HEK293T (cell line): ENCODE results near the gene PHACTR3.

Experiments used
- CTCF ChIA-PET: fragments of 350-600 bp; formaldehyde crosslinking; extraction: SDS; loops from one replicate; lab custom pipeline; 2021; ENCODE audit warnings: antibody characterized with exemption, inconsistent platforms; lab: Yijun Ruan, JAX
- POLR2A ChIA-PET: fragments of 350-600 bp; formaldehyde crosslinking; extraction: SDS; loops from one replicate; lab custom pipeline; 2020; ENCODE audit warnings: antibody characterized with exemption, inconsistent platforms; lab: Yijun Ruan, JAX
- DNase-seq: peaks from one replicate; pipeline ENCODE4 v3.0.0; 2012; ENCODE audit warnings: mixed read lengths; ENCODE audit errors: extremely low spot score
- ARNT ChIP-seq: fragments of 450-650 bp; IDR thresholded peaks from 2 replicates; pipeline ENCODE4 v1.6.1; 2017; ENCODE audit warnings: mild to moderate bottlenecking
- BHLHE40 ChIP-seq: fragments of 450-650 bp; IDR thresholded peaks from 2 replicates; pipeline ENCODE4 v1.6.1; 2016; ENCODE audit warnings: mild to moderate bottlenecking, moderate library complexity, borderline replicate concordance
- CTBP1 ChIP-seq: fragments of 450-650 bp; IDR thresholded peaks from 2 replicates; pipeline ENCODE4 v1.6.1; 2016; ENCODE audit warnings: borderline replicate concordance
- ELF4 ChIP-seq: fragments of 450-650 bp; IDR thresholded peaks from 2 replicates; pipeline ENCODE4 v1.6.1; 2017; ENCODE audit warnings: antibody characterized with exemption
- FOXA1 ChIP-seq: fragments of 450-650 bp; IDR thresholded peaks from 2 replicates; pipeline ENCODE4 v1.6.1; 2016; ENCODE audit warnings: mild to moderate bottlenecking
- FOXK2 ChIP-seq: fragments of 450-650 bp; IDR thresholded peaks from 2 replicates; pipeline ENCODE4 v1.6.1; 2016; ENCODE audit warnings: mild to moderate bottlenecking
- FOXM1 ChIP-seq: fragments of 450-650 bp; IDR thresholded peaks from 2 replicates; pipeline ENCODE4 v1.6.1; 2017; ENCODE audit warnings: mild to moderate bottlenecking, borderline replicate concordance
- HDGF ChIP-seq: fragments of 450-650 bp; IDR thresholded peaks from 2 replicates; pipeline ENCODE4 v1.6.1; 2017; ENCODE audit warnings: antibody characterized with exemption, borderline replicate concordance
- L3MBTL2 ChIP-seq: fragments of 450-650 bp; conservative IDR thresholded peaks from 2 replicates; pipeline ENCODE4 v1.6.1; 2016; ENCODE audit warnings: mild to moderate bottlenecking
- LEF1 ChIP-seq: fragments of 450-650 bp; IDR thresholded peaks from 2 replicates; pipeline ENCODE4 v1.6.1; 2017; ENCODE audit warnings: mild to moderate bottlenecking, borderline replicate concordance
- NFRKB ChIP-seq: fragments of 450-650 bp; IDR thresholded peaks from 2 replicates; pipeline ENCODE4 v1.6.1; 2016; ENCODE audit warnings: mild to moderate bottlenecking, moderate library complexity
- SP1 ChIP-seq: fragments of 450-650 bp; IDR thresholded peaks from 2 replicates; pipeline ENCODE4 v1.6.1; 2017
- SUZ12 ChIP-seq: fragments of 450-650 bp; IDR thresholded peaks from 2 replicates; pipeline ENCODE4 v1.6.1; 2016; ENCODE audit warnings: mild to moderate bottlenecking
- TARDBP ChIP-seq: fragments of 450-650 bp; IDR thresholded peaks from 2 replicates; pipeline ENCODE4 v1.6.1; 2016
- ZNF384 ChIP-seq: fragments of 450-650 bp; IDR thresholded peaks from 2 replicates; pipeline ENCODE4 v1.6.1; 2016
- TF ChIP-seq, protein P1 (sequence below): fragments of 450-650 bp; IDR thresholded peaks from 2 replicates; pipeline ENCODE4 v1.6.1; 2016

Gene PHACTR3

DNA sequence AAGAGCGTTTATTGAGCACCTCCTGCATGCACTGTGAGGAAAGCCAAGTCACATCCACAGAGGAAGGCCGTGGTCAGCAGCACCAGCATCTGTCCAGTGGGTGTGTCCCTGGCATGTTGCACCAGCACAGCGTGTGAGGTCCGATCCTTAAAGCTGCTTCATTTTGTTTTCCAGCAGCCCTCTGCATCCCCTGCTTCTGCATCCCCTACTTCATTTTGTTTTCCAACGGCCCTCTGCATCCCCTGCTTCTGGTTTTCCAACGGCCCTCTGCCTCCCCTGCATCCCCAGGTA is 181.3 kb downstream of the PHACTR3 start:
- no peak for DNase-seq
- POLR2A ChIA-PET, result no interaction called here
- TF ChIP-seq, protein P1, sequence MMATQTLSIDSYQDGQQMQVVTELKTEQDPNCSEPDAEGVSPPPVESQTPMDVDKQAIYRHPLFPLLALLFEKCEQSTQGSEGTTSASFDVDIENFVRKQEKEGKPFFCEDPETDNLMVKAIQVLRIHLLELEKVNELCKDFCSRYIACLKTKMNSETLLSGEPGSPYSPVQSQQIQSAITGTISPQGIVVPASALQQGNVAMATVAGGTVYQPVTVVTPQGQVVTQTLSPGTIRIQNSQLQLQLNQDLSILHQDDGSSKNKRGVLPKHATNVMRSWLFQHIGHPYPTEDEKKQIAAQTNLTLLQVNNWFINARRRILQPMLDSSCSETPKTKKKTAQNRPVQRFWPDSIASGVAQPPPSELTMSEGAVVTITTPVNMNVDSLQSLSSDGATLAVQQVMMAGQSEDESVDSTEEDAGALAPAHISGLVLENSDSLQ, result no peak
- TF ChIP-seq FOXM1 (no peak), ZNF384 (no peak), SP1 (no peak), HDGF (no peak), NFRKB (no peak), L3MBTL2 (no peak), FOXA1 (no peak), FOXK2 (no peak), CTBP1 (no peak)
- CTCF ChIA-PET, result interaction anchor here (1.2 kb wide), 1 partner anchor 64 kb away, joined by 3 read pairs; no protein-coding TSS in a partner anchor

DNA sequence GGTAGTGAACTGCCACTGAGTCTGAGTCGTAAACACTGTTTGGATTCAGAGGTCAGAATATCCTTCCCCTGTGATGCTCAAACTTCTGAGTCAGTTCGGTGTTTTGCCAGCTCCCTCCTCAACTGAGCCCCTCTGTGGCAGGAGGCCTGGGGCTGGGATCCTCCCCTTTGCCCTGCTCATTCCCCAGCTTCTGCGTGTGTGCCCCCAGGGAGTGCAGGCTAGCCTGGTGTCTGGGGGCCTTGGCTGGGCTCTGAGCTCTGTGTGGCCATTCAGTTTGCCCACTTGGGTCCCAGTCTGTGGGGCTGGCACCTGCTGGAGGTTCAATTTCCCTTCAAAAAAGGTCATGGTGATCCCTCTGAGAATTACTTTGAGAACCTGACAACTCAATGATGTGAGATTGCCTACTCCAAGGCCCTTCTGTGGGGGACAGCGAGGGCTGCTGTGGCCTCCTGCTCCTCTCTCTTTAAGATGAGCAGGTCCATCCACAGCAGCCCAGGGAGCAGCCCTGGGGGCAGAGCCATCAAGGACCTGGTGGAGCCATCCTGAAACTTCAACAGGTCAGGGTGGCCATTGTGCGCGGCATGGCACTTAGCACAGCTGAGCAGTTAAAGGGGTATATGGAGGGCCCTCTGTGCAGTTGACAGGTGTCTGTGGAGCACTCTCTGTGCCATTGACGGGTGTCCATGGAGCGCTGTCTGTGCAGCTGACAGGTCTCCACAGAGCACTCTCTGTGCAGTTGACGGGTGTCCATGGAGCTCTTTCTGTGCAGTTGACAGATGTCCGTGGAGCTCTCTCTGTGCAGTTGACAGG is 181.9 kb downstream of the PHACTR3 start:
- DNase-seq, result no peak
- POLR2A ChIA-PET, result no interaction called here

DNA sequence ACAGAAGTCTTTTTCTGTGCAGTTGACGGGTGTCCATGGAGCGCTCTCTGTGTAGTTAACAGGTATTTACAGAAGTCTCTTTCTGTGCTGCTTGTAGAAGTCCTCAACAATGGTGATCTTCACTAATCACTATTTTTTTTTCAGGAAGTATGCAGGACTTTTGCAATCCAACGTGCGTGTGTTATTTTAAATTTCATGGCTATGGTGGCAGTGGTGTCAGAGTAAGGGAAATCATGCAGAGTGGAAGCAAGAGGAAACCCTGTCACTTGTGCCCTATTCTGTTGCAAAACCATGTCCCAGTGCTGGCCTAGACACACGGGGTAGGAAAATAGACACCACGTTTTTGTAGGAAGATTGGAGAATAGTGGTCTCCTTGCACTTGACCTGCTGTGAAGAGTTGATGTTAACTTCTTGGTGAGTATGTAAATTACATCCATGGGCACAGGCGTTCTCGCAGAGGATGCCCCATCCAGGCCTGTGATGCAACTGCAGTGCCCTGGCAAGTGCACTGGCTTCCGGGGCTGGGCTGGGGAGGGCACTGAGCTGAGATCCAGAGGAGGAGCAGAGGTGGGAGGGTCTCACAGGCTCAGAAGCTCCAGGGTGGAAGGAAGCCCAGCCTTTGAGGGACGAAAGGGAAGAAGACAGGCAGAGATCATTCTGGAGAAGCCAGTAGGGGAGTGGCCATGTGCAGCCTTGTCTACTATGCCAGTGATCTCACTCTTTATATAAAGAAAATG is 182.6 kb downstream of the PHACTR3 start:
- no peak for DNase-seq
- TF ChIP-seq FOXA1, result no peak
- no peak for TF ChIP-seq SUZ12
- no peak for TF ChIP-seq ZNF384
- no peak for TF ChIP-seq CTBP1
- no peak for TF ChIP-seq HDGF
- TF ChIP-seq ARNT, result no peak
- TF ChIP-seq FOXK2, result no peak
- no peak for TF ChIP-seq BHLHE40
- TF ChIP-seq L3MBTL2, result no peak
- TF ChIP-seq, protein P1, result no peak
- no peak for TF ChIP-seq TARDBP
- ChIA-PET CTCF (interaction anchor here (1.6 kb wide), 1 partner anchor 64 kb away, joined by 3 read pairs; no protein-coding TSS in a partner anchor), POLR2A (no interaction called here)

More for the DNA sequence above, 181.9 kb downstream of the PHACTR3 start:
- CTCF ChIA-PET, result interaction anchor here (1.2 to 1.6 kb wide), 2 partner anchors 64 to 65 kb away, joined by 3 read pairs; no protein-coding TSS in a partner anchor
- no peak for TF ChIP-seq FOXA1
- TF ChIP-seq NFRKB, result no peak
- TF ChIP-seq L3MBTL2, result no peak
- TF ChIP-seq, protein P1, result no peak
- TF ChIP-seq CTBP1, result no peak
- no peak for TF ChIP-seq ELF4
- TF ChIP-seq FOXM1, result no peak
- TF ChIP-seq SP1, result no peak
- TF ChIP-seq BHLHE40, result no peak
- no peak for TF ChIP-seq ZNF384
- TF ChIP-seq HDGF, result no peak
- TF ChIP-seq TARDBP, result no peak
- no peak for TF ChIP-seq SUZ12

DNA sequence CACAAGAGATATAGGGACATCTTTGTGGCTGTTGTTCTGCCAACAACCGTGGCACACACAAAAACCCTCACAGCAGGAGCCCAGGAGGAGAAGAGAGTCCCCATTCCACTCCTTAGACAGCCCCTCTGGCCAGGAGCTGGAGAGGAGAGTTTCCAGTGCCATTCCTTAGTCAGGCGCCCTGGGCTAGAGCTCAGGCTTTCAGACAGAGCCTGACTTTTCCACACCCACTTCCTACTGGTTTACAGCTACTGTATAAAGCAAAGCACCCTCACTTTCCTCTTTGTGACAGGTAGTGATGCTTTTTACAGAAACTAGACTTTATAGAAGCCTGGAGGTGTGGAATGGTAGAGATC is 183.2 kb downstream of the PHACTR3 start:
- TF ChIP-seq L3MBTL2 (no peak), ZNF384 (no peak), ARNT (no peak), SP1 (no peak), CTBP1 (no peak), NFRKB (no peak), HDGF (no peak), FOXA1 (no peak), BHLHE40 (no peak), LEF1 (no peak), TARDBP (no peak), SUZ12 (no peak), FOXM1 (no peak), ELF4 (no peak), FOXK2 (no peak)
- TF ChIP-seq, protein P1, result no peak
- no peak for DNase-seq
- CTCF ChIA-PET, result interaction anchor here (1.6 kb wide), 1 partner anchor 64 kb away, joined by 3 read pairs; no protein-coding TSS in a partner anchor
- POLR2A ChIA-PET, result no interaction called here

DNA sequence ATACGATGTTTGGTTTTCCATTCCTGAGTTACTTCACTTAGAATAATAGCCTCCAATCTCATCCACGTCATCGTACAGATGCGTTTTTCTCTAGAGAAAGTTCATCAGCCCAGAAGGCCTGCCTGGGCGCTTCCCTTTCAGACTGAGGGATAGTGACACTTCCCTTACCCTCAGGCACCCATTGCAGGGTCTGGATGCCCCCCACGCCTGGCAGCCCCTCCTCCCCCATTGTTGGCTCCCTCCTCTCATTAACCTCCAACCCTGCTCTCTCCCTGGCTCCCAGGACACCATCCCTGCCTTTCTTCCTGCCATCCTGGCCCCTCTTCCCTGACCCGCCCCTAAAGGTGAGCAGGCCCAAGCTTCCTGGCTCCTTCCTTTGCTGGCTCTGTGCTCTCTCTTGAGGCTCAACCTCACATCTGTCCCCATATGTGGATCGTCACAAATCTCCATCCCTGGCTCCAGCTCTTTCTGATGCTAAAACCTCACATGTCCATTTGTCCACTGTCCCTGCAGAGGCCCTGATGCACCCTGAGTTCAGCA is 183.9 kb downstream of the PHACTR3 start:
- CTCF ChIA-PET, result interaction anchor here (1.6 kb wide), 1 partner anchor 63 kb away, joined by 3 read pairs; no protein-coding TSS in a partner anchor
- TF ChIP-seq SUZ12 (no peak), CTBP1 (no peak), TARDBP (no peak), ARNT (no peak), L3MBTL2 (no peak), BHLHE40 (no peak), SP1 (no peak), LEF1 (no peak), ELF4 (no peak), ZNF384 (no peak)
- TF ChIP-seq, protein P1, result no peak
- no peak for DNase-seq
- POLR2A ChIA-PET, result no interaction called here
